Activated CD4-positive, CD25-positive, alpha-beta regulatory T cell treated with anti-CD3 and anti-CD28 coated beads, Interleukin-2, amount 50 U/mL, for 72 hours (primary cell): ENCODE data around the gene AIFM1.

Experiments used
- DNase-seq: peaks from one replicate; pipeline ENCODE4 v3.0.0; 2021

AIFM1 gene

GRCh38 chrX:130165703-130166502 is at the start of gene AIFM1:
Gene AIFM1, minus strand, starts transcription at chrX:130165841. Its CDS starts 185 bp downstream, at chrX:130165656.
- peak; percentile 82 for DNase-seq

GRCh38 chrX:130213376-130213775 is 47.7 kb upstream of the AIFM1 start:
- DNase-seq, result no peak

GRCh38 chrX:130212371-130212770 is 46.7 kb upstream of the AIFM1 start:
- DNase-seq, result no peak

- DNase-seq, result no peak
Observed at GRCh38 chrX:130211415-130212186, 46.0 kb upstream of the AIFM1 start.

- DNase-seq, result no peak
Observed at GRCh38 chrX:130204647-130205046, 39.0 kb upstream of the AIFM1 start.

- DNase-seq, result no peak
Observed at GRCh38 chrX:130197464-130197863, 31.8 kb upstream of the AIFM1 start.

GRCh38 chrX:130196466-130196865 is 30.8 kb upstream of the AIFM1 start:
- no peak for DNase-seq

- DNase-seq, result no peak
Observed at GRCh38 chrX:130190801-130191200, 25.2 kb upstream of the AIFM1 start.

- DNase-seq, result no peak
Observed at GRCh38 chrX:130186651-130187050, 21.0 kb upstream of the AIFM1 start.

- DNase-seq, result no peak
Observed at GRCh38 chrX:130184857-130185256, 19.2 kb upstream of the AIFM1 start.

GRCh38 chrX:130184168-130184567 is 18.5 kb upstream of the AIFM1 start:
- no peak for DNase-seq

GRCh38 chrX:130179579-130180215 is 14.1 kb upstream of the AIFM1 start:
- DNase-seq, result no peak

GRCh38 chrX:130179170-130179569 is 13.5 kb upstream of the AIFM1 start:
- DNase-seq, result no peak

GRCh38 chrX:130176942-130177341 is 11.3 kb upstream of the AIFM1 start:
- DNase-seq, result no peak

GRCh38 chrX:130176354-130176776 is 10.7 kb upstream of the AIFM1 start:
- no peak for DNase-seq

- no peak for DNase-seq
Observed at GRCh38 chrX:130174937-130175336, 9.3 kb upstream of the AIFM1 start.

GRCh38 chrX:130174045-130174704 is 8.5 kb upstream of the AIFM1 start:
- DNase-seq, result no peak

- DNase-seq, result peak; percentile 46
Observed at GRCh38 chrX:130173190-130173895, 7.7 kb upstream of the AIFM1 start.

GRCh38 chrX:130172127-130172845 is 6.6 kb upstream of the AIFM1 start:
- no peak for DNase-seq

GRCh38 chrX:130171446-130172126 is 5.9 kb upstream of the AIFM1 start, which contains the start of gene RAB33A:
Gene RAB33A, plus strand, starts transcription at chrX:130171962. Its CDS starts 101 bp downstream, at chrX:130172063.
- peak; percentile 51 for DNase-seq
